H1 (cell line): ENCODE data around the gene ACVR1. TPM values are rescaled to one million over a fixed set of nuclear protein-coding genes. Genes with fewer than 3 reads are reported as not detected.

Experiments used
- CTCF ChIA-PET: fragments of 300-600 bp; sonication (Branson Sonifier 250); formaldehyde crosslinking; loops from one replicate; lab custom pipeline; 2021; ENCODE audit not compliant: partially characterized antibody; lab: Charles Lee
- POLR2A ChIA-PET: fragments of 300-600 bp; sonication (Branson Sonifier 250); formaldehyde crosslinking; loops from one replicate; lab custom pipeline; 2021; ENCODE audit warnings: inconsistent platforms; ENCODE audit not compliant: partially characterized antibody; lab: Charles Lee
- DNase-seq, 2 experiments: peaks; one replicate each; pipeline versions ENCODE4 v3.0.0 to v3.0.0-alpha.2; 2010 to 2022; ENCODE audit warnings: low spot score in 2 of 2, low read depth in 1 of 2, mixed read lengths in 1 of 2
- FAIRE-seq: peaks from 2 replicates; lab custom pipeline; 2011; peaks lifted over from hg19 to GRCh38; lab: Jason Lieb, UNC
- H2AFZ ChIP-seq: 2 replicates; pipeline ENCODE4 v1.8.1; 2012; ENCODE audit warnings: low read length, inconsistent platforms
- H2AK5ac ChIP-seq: 2 replicates; pipeline ENCODE4 v1.6.1; 2013; ENCODE audit warnings: low read depth, low read length
- H2BK120ac ChIP-seq: replicated peaks from 2 replicates; pipeline ENCODE3; 2013; ENCODE audit warnings: low read depth, low read length, inconsistent platforms
- H2BK12ac ChIP-seq: 2 replicates; pipeline ENCODE4 v1.6.1; 2013; ENCODE audit warnings: low read depth, low read length
- H2BK15ac ChIP-seq: 2 replicates; pipeline ENCODE4 v1.6.1; 2013; ENCODE audit warnings: low read length
- H2BK20ac ChIP-seq: 2 replicates; pipeline ENCODE4 v1.6.1; 2013; ENCODE audit warnings: low read length
- H2BK5ac ChIP-seq: 2 replicates; pipeline ENCODE4 v1.6.1; 2013; ENCODE audit warnings: low read depth, low read length
- H3K14ac ChIP-seq: 2 replicates; pipeline ENCODE4 v1.6.1; 2013; ENCODE audit warnings: inconsistent platforms; ENCODE audit not compliant: insufficient read length
- H3K18ac ChIP-seq: 2 replicates; pipeline ENCODE4 v1.6.1; 2013; ENCODE audit warnings: low read length; ENCODE audit errors: extremely low read depth
- H3K23ac ChIP-seq: 2 replicates; pipeline ENCODE4 v1.6.1; 2013; ENCODE audit warnings: inconsistent platforms; ENCODE audit not compliant: insufficient read length
- H3K23me2 ChIP-seq: 2 replicates; pipeline ENCODE4 v1.6.1; 2013; ENCODE audit warnings: low read depth, low read length
- H3K27ac ChIP-seq: 2 replicates; pipeline ENCODE4 v1.6.1; 2011; ENCODE audit warnings: low read depth, low read length, inconsistent platforms
- H3K27me3 ChIP-seq, 4 experiments: replicated peaks in 1 of 4; 1 replicate in 1 of 4; 2 replicates in 3 of 4; pipeline versions ENCODE4 v1.6.1 to v1.8.1; 2011 to 2013; ENCODE audit warnings: low read length in 3 of 4, mild to moderate bottlenecking in 3 of 4, inconsistent platforms in 2 of 4, mixed read lengths in 2 of 4, moderate library complexity in 1 of 4; ENCODE audit not compliant: control insufficient read depth in 3 of 4, insufficient read depth in 3 of 4; ENCODE audit errors: extremely low read depth in 1 of 4
- H3K36me3 ChIP-seq, 4 experiments: 2 replicates each; pipeline versions ENCODE4 v1.6.1 to v1.8.1; 2011 to 2013; ENCODE audit warnings: mild to moderate bottlenecking in 4 of 4, low read length in 3 of 4, moderate library complexity in 2 of 4, control low read depth in 1 of 4, inconsistent platforms in 1 of 4; ENCODE audit not compliant: insufficient read depth in 4 of 4, control insufficient read depth in 2 of 4
- H3K4ac ChIP-seq: replicated peaks from 2 replicates; pipeline ENCODE3; 2013; ENCODE audit warnings: low read length, low read depth, mixed read lengths, inconsistent platforms; ENCODE audit not compliant: insufficient read length
- H3K4me1 ChIP-seq, 4 experiments: replicated peaks in 1 of 4; 1 replicate in 1 of 4; 2 replicates in 3 of 4; pipeline versions ENCODE4 v1.6.1 to v1.8.1; 2011 to 2013; ENCODE audit warnings: low read length in 3 of 4, inconsistent platforms in 2 of 4, mixed read lengths in 1 of 4; ENCODE audit not compliant: insufficient read depth in 4 of 4, control insufficient read depth in 3 of 4
- H3K4me2 ChIP-seq, 2 experiments: 2 replicates each; pipeline versions ENCODE4 v1.6.1 to v1.8.1; 2011 to 2013; ENCODE audit warnings: low read depth in 2 of 2, low read length in 2 of 2, control low read depth in 1 of 2, inconsistent platforms in 1 of 2, mild to moderate bottlenecking in 1 of 2; ENCODE audit not compliant: insufficient read depth in 1 of 2
- H3K4me3 ChIP-seq, 4 experiments: fragments of 200-600, 300-600 bp in 1 of 4; sonication (generic), shearing (Covaris generic), sonication (Bioruptor Twin) in 1 of 4; 2 replicates each; pipeline versions ENCODE4 v1.5.1 to v1.8.1; 2011 to 2016; ENCODE audit warnings: low read length in 4 of 4, low read depth in 3 of 4, control low read depth in 2 of 4, inconsistent platforms in 2 of 4, mild to moderate bottlenecking in 2 of 4, mixed read lengths in 1 of 4, moderate library complexity in 1 of 4; ENCODE audit not compliant: insufficient read depth in 2 of 4; ENCODE audit errors: extremely low read depth in 1 of 4
- H3K56ac ChIP-seq: replicated peaks from 2 replicates; pipeline ENCODE3; 2013; ENCODE audit warnings: low read depth, mild to moderate bottlenecking, mixed read lengths, low read length, inconsistent platforms; ENCODE audit not compliant: insufficient read length
- H3K79me1 ChIP-seq: 2 replicates; pipeline ENCODE4 v1.6.1; 2013; ENCODE audit warnings: low read depth, low read length, control low read depth
- H3K79me2 ChIP-seq, 2 experiments: 2 replicates each; pipeline versions ENCODE4 v1.6.1 to v1.8.1; 2012 to 2013; ENCODE audit warnings: low read length in 2 of 2, mild to moderate bottlenecking in 2 of 2, inconsistent platforms in 1 of 2; ENCODE audit not compliant: insufficient read depth in 2 of 2, control insufficient read depth in 1 of 2
- H3K9ac ChIP-seq, 4 experiments: replicated peaks in 1 of 4; 1 replicate in 1 of 4; 2 replicates in 3 of 4; pipeline versions ENCODE4 v1.6.1 to v1.8.1; 2011 to 2013; ENCODE audit warnings: low read depth in 3 of 4, low read length in 3 of 4, control low read depth in 2 of 4, mild to moderate bottlenecking in 2 of 4, moderate library complexity in 2 of 4, inconsistent platforms in 1 of 4; ENCODE audit errors: extremely low read depth in 1 of 4
- H3K9me3 ChIP-seq, 2 experiments: 2 replicates each; pipeline versions ENCODE4 v1.6.1 to v1.8.1; 2012 to 2013; ENCODE audit warnings: mild to moderate bottlenecking in 2 of 2, moderate library complexity in 2 of 2, control low read depth in 1 of 2, inconsistent platforms in 1 of 2, low read depth in 1 of 2, low read length in 1 of 2, mixed read lengths in 1 of 2; ENCODE audit not compliant: insufficient read depth in 2 of 2
- H4K20me1 ChIP-seq, 2 experiments: replicated peaks in 1 of 2; 2 replicates each; pipeline versions ENCODE3 to v1.8.1; 2011 to 2013; ENCODE audit warnings: inconsistent platforms in 2 of 2, low read length in 2 of 2, mild to moderate bottlenecking in 1 of 2; ENCODE audit not compliant: insufficient read depth in 2 of 2, control insufficient read depth in 1 of 2
- H4K5ac ChIP-seq: 2 replicates; pipeline ENCODE4 v1.6.1; 2013; ENCODE audit warnings: low read length, low read depth, mixed read lengths, inconsistent platforms; ENCODE audit not compliant: insufficient read length
- H4K8ac ChIP-seq: 2 replicates; pipeline ENCODE4 v1.8.0; 2013; ENCODE audit warnings: mild to moderate bottlenecking, moderate library complexity, low read length, inconsistent platforms; ENCODE audit not compliant: insufficient read depth; ENCODE audit errors: extremely low read depth
- H4K91ac ChIP-seq: replicated peaks from 2 replicates; pipeline ENCODE3; 2013; ENCODE audit warnings: low read length, mixed read lengths, inconsistent platforms; ENCODE audit not compliant: insufficient read length
- CBX8 ChIP-seq: fragments of 300-800, 300-1000 bp; sonication (generic); IDR thresholded peaks from 2 replicates; pipeline ENCODE4 v1.7.1; 2016; ENCODE audit warnings: low read depth, low read length, borderline replicate concordance
- CHD1 ChIP-seq: IDR thresholded peaks from 2 replicates; pipeline ENCODE4 v1.6.1; 2012; ENCODE audit warnings: low read depth, low read length, improper control_type of control experiment
- EZH2 ChIP-seq: fragments of 200-600 bp; sonication (generic); IDR thresholded peaks from 2 replicates; pipeline ENCODE4 v1.7.1; 2012; ENCODE audit warnings: low read depth, mild to moderate bottlenecking, moderate library complexity, low read length, inconsistent platforms; ENCODE audit not compliant: severe bottlenecking
- FOSL1 ChIP-seq: IDR thresholded peaks from 2 replicates; pipeline ENCODE4 v1.6.1; 2011; ENCODE audit warnings: mild to moderate bottlenecking, low read depth, low read length, moderate library complexity; ENCODE audit not compliant: insufficient read depth
- GABPA ChIP-seq: IDR thresholded peaks from 2 replicates; pipeline ENCODE4 v1.6.1; 2011; ENCODE audit warnings: mild to moderate bottlenecking, low read length, moderate library complexity, borderline replicate concordance; ENCODE audit not compliant: insufficient read depth
- JUN ChIP-seq: IDR thresholded peaks from 2 replicates; pipeline ENCODE4 v1.6.1; 2011; ENCODE audit warnings: low read depth, mild to moderate bottlenecking, improper control_type of control experiment, low read length
- JUND ChIP-seq: IDR thresholded peaks from 2 replicates; pipeline ENCODE4 v1.6.1; 2011; ENCODE audit warnings: mild to moderate bottlenecking, improper control_type of control experiment, low read length
- KDM1A ChIP-seq: fragments of 200-600, 300-600 bp; sonication (generic); IDR thresholded peaks from 2 replicates; pipeline ENCODE4 v1.7.1; 2016; ENCODE audit warnings: mild to moderate bottlenecking, low read length, borderline replicate concordance
- MAFK ChIP-seq: IDR thresholded peaks from 2 replicates; pipeline ENCODE4 v1.6.1; 2012; ENCODE audit warnings: low read depth, mild to moderate bottlenecking, improper control_type of control experiment, low read length
- POLR2AphosphoS5 ChIP-seq: IDR thresholded peaks from 2 replicates; pipeline ENCODE4 v1.6.1; 2011; ENCODE audit warnings: low read depth, low read length
- RFX5 ChIP-seq: IDR thresholded peaks from 2 replicates; pipeline ENCODE4 v1.6.1; 2011; ENCODE audit warnings: low read depth, low read length, improper control_type of control experiment, borderline replicate concordance
- TBP ChIP-seq: IDR thresholded peaks from 2 replicates; pipeline ENCODE4 v1.6.1; 2011; ENCODE audit warnings: low read depth, low read length, improper control_type of control experiment
- TCF12 ChIP-seq: IDR thresholded peaks from 2 replicates; pipeline ENCODE4 v1.6.1; 2011; ENCODE audit warnings: low read depth, mild to moderate bottlenecking, low read length
- YY1 ChIP-seq: IDR thresholded peaks from 2 replicates; pipeline ENCODE4 v1.6.1; 2011; ENCODE audit warnings: low read depth, mild to moderate bottlenecking, low read length
- WGBS, 2 experiments: shearing (Covaris generic) in 1 of 2; methylation state at CpG; one replicate each; pipeline versions ENCODE4 v1.1.6 to v1.1.7; 2013 to 2015; ENCODE audit warnings: low lambda C conversion rate in 2 of 2, mixed read lengths in 2 of 2, inconsistent platforms in 1 of 2, low coverage in 1 of 2, missing lambda C conversion rate in 1 of 2; ENCODE audit not compliant: insufficient replicate concordance in 2 of 2, insufficient coverage in 1 of 2, insufficient read length in 1 of 2; ENCODE audit errors: extremely low coverage in 1 of 2, missing lambda C conversion rate in 1 of 2; 5-methylcytosine and 5-hydroxymethylcytosine counted together
- polyA plus RNA-seq, 7 experiments: library from polyadenylated mRNA; depleted of rRNA in 3 of 7; stranded (reverse) in 5 of 7; unstranded in 2 of 7; fragments of >200 nt in 5 of 7; fragments of 200-250 nt in 2 of 7; gene quantifications; 1 replicate in 5 of 7; 2 replicates in 1 of 7; 4 replicates in 1 of 7; pipeline versions ENCODE4 v1.2.1 to v1.2.3, GENCODE V29; 2011 to 2013; ENCODE audit warnings: missing spikeins in 2 of 7, mixed read lengths in 2 of 7
- total RNA-seq: library from RNA; stranded (reverse); fragmentation: NEBNext Ultra II Directional; extraction: Animal tissue kit (Norgen Biotek cat#: 25700); gene quantifications from 2 replicates; pipeline ENCODE4 v1.2.1, GENCODE V29; 2021

The ACVR1 gene
- total and polyA plus RNA-seq, 2 of the 8 experiments (the other 6 are each of a cell fraction or from before 2014, with no cell fraction given), result 8.5 to 17.7 TPM

DNA sequence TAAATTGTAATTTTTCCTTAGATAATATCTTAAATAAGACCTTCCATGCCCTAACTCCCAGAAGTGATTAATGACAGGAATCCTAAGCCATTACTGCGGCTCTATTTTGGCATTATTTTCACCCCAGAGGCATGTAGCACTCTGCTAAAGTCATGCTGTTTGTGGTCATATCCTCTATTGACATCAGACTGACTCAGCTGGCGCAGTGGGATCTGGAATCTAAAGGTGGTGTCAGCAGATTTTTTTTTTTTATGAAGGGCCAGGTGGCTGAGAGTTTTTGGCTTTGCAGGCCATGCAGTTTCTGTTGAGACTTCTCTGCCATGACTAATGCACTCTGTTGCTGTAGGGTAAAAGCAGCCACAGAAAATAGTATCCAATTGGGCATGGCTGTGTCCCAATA, 183.4 kb downstream of the ACVR1 start:
- no peak for FAIRE-seq
- no peak overlapping the region for H3K14ac ChIP-seq
- no peak overlapping the region for H2BK12ac ChIP-seq

More for the DNA sequence above, 183.4 kb downstream of the ACVR1 start:
- Histone ChIP-seq H4K91ac (no peak overlapping the region), H3K4me1 (no peaks in the 10 kb centered on the region), H3K27ac (no peak overlapping the region), H3K4ac (no peak overlapping the region), H2BK120ac (no peak overlapping the region), H3K9ac (no peak overlapping the region), H3K18ac (no peak overlapping the region), H3K23ac (no peak overlapping the region), H3K79me1 (no peaks in the 10 kb centered on the region), H4K5ac (no peak overlapping the region), H2AK5ac (no peak overlapping the region), H2BK15ac (no peak overlapping the region), H4K8ac (no peak overlapping the region), H2BK5ac (no peak overlapping the region), H2BK20ac (no peak overlapping the region), H3K9me3 (no peaks in the 10 kb centered on the region), H4K20me1 (peaks cover 0 to 2% of the 10 kb centered on the region in 2 experiments), H3K27me3 (peaks cover 11 to 28% (median 16%) of the 10 kb centered on the region in 4 experiments), H3K79me2 (no peaks in the 10 kb centered on the region), H2AFZ (no peak overlapping the region), H3K4me3 (no peak overlapping the region), H3K23me2 (no peaks in the 10 kb centered on the region), H3K56ac (no peak overlapping the region), H3K36me3 (no peaks in the 10 kb centered on the region), H3K4me2 (no peak overlapping the region)
- no peak for DNase-seq
- TF ChIP-seq JUND, result no peak
- no peak for TF ChIP-seq GABPA
- no peak for TF ChIP-seq TCF12
- TF ChIP-seq TBP, result no peak
- no peak for TF ChIP-seq POLR2AphosphoS5
- TF ChIP-seq CBX8, result no peak
- TF ChIP-seq JUN, result no peak
- TF ChIP-seq RFX5, result no peak
- no peak for TF ChIP-seq MAFK
- TF ChIP-seq CHD1, result no peak
- no peak for TF ChIP-seq FOSL1
- TF ChIP-seq KDM1A, result no peak
- TF ChIP-seq EZH2, result no peak
- TF ChIP-seq YY1, result no peak
- ChIA-PET CTCF (interaction anchor here (0.7 to 1.0 kb wide), 3 partner anchors 11 to 103 kb away, joined by 3 to 5 read pairs (median 4); no protein-coding TSS in a partner anchor), POLR2A (no interaction called here)
- WGBS, 2 experiments, result 93% methylated on average over 2 of the region's 2 CpGs; no CpG with 5 or more reads in 1 of the 2 experiments
